ENCODE measurements around the gene EPHA7.

The EPHA7 gene

GRCh38 chr6:93329301-93330000 is 89.9 kb downstream of the EPHA7 start:
- Histone ChIP-seq H4K8ac (ENCODE audit: low read depth, low read length) (no peak overlapping the region), H3K23ac (ENCODE audit: low read length) (no peak overlapping the region), H3K14ac (ENCODE audit: low read length) (no peak overlapping the region), H2BK12ac (ENCODE audit: low read length) (no peak overlapping the region), H2BK5ac (ENCODE audit: low read depth, low read length, poor library complexity) (no peak overlapping the region), H3K79me1 (ENCODE audit: low read length) (no peaks in the 10 kb centered on the region), H3K18ac (ENCODE audit: low read length) (no peak overlapping the region), H3K27me3 (ENCODE audit: insufficient read depth, low read length) (no peaks in the 10 kb centered on the region), H3K4ac (ENCODE audit: low read depth, low read length) (no peak overlapping the region), H3K4me1 (ENCODE audit: control insufficient read depth in 1 of 2, insufficient read depth in 2 of 2, low read length in 2 of 2) (no peaks in the 10 kb centered on the region), H2BK120ac (ENCODE audit: insufficient read depth, low read length, poor library complexity) (no peak overlapping the region), H3K4me2 (ENCODE audit: low read length) (no peak overlapping the region), H3K27ac (ENCODE audit: low read depth, low read length) (no peak overlapping the region), H3K9ac (ENCODE audit: low read length) (no peak overlapping the region), H2AK5ac (ENCODE audit: low read length) (no peak overlapping the region), H3K79me2 (ENCODE audit: control insufficient read depth, insufficient read depth, low read length, poor library complexity) (no peaks in the 10 kb centered on the region), H4K12ac (ENCODE audit: low read depth, low read length) (no peak overlapping the region), H2AFZ (ENCODE audit: insufficient read depth, low read length, poor library complexity) (no peak overlapping the region), H3K36me3 (ENCODE audit: control insufficient read depth in 1 of 2, insufficient read depth in 2 of 2, low read length in 2 of 2) (no peaks in the 10 kb centered on the region), H4K91ac (ENCODE audit: low read depth, low read length) (no peak overlapping the region), H3K4me3 (ENCODE audit: low read depth, low read length) (no peak overlapping the region), H3K9me3 (ENCODE audit: insufficient read depth, low read depth, low read length) (no peaks in the 10 kb centered on the region)
- no CpG with 5 or more reads among the region's 2 CpGs for WGBS (ENCODE audit: extremely low coverage, insufficient coverage, insufficient read length)
- DNase-seq, result no peak

DNA sequence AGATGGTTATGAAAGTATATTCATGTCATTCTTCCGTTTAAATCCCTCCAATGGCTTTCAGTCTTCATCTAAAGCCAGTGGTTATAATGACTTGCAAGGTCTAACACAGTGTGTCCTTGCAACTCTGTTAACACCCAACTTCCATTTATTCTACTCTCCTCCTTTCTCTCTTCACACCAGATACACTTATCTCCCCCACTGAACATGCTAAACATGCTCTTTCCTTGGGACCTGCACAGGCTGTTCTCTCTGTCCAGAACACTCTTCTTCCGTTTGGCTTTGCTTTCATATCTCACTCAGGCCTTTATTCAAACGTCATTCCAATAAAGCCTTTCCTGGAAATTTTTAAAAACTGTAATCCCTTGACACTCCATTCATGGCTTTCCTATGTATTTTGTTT is 91.5 kb downstream of the EPHA7 start:
- no peak overlapping the region for H3K9ac ChIP-seq (ENCODE audit: low read length)
- no peak overlapping the region for H4K91ac ChIP-seq (ENCODE audit: low read depth, low read length)
- WGBS (ENCODE audit: extremely low coverage, insufficient coverage, insufficient read length), result no CpG with 5 or more reads among the region's 3 CpGs

GRCh38 chr6:93325761-93326160 is 93.6 kb downstream of the EPHA7 start:
- Histone ChIP-seq H3K4ac (ENCODE audit: low read depth, low read length) (no peak overlapping the region), H2BK12ac (ENCODE audit: low read length) (no peak overlapping the region), H2AK5ac (ENCODE audit: low read length) (no peak overlapping the region), H2AFZ (ENCODE audit: insufficient read depth, low read length, poor library complexity) (no peak overlapping the region), H2BK120ac (ENCODE audit: insufficient read depth, low read length, poor library complexity) (no peak overlapping the region), H4K12ac (ENCODE audit: low read depth, low read length) (no peak overlapping the region), H3K4me2 (ENCODE audit: low read length) (no peak overlapping the region), H3K27me3 (ENCODE audit: insufficient read depth, low read length) (no peaks in the 10 kb centered on the region), H2BK5ac (ENCODE audit: low read depth, low read length, poor library complexity) (no peak overlapping the region), H3K4me1 (ENCODE audit: control insufficient read depth in 1 of 2, insufficient read depth in 2 of 2, low read length in 2 of 2) (no peaks in the 10 kb centered on the region), H3K14ac (ENCODE audit: low read length) (no peak overlapping the region), H3K18ac (ENCODE audit: low read length) (no peak overlapping the region), H3K23ac (ENCODE audit: low read length) (no peak overlapping the region), H4K91ac (ENCODE audit: low read depth, low read length) (no peak overlapping the region), H3K79me2 (ENCODE audit: control insufficient read depth, insufficient read depth, low read length, poor library complexity) (no peaks in the 10 kb centered on the region), H3K4me3 (ENCODE audit: low read depth, low read length) (no peak overlapping the region), H3K79me1 (ENCODE audit: low read length) (no peaks in the 10 kb centered on the region), H3K36me3 (ENCODE audit: control insufficient read depth in 1 of 2, insufficient read depth in 2 of 2, low read length in 2 of 2) (no peaks in the 10 kb centered on the region), H3K9me3 (ENCODE audit: insufficient read depth, low read depth, low read length) (no peaks in the 10 kb centered on the region), H3K27ac (ENCODE audit: low read depth, low read length) (no peak overlapping the region), H3K9ac (ENCODE audit: low read length) (no peak overlapping the region), H4K8ac (ENCODE audit: low read depth, low read length) (no peak overlapping the region)
- no peak for DNase-seq
- no CpG with 5 or more reads among the region's 3 CpGs for WGBS (ENCODE audit: extremely low coverage, insufficient coverage, insufficient read length)

More for the DNA sequence above, 91.5 kb downstream of the EPHA7 start:
- H3K9me3 ChIP-seq (ENCODE audit: insufficient read depth, low read depth, low read length), result no peaks in the 10 kb centered on the region
- H3K79me2 ChIP-seq (ENCODE audit: control insufficient read depth, insufficient read depth, low read length, poor library complexity), result no peaks in the 10 kb centered on the region
- no peaks in the 10 kb centered on the region for H3K27me3 ChIP-seq (ENCODE audit: insufficient read depth, low read length)
- H3K4me3 ChIP-seq (ENCODE audit: low read depth, low read length), result no peak overlapping the region
- H3K4me2 ChIP-seq (ENCODE audit: low read length), result no peak overlapping the region
- H3K14ac ChIP-seq (ENCODE audit: low read length), result no peak overlapping the region
- H2AK5ac ChIP-seq (ENCODE audit: low read length), result no peak overlapping the region
- H2BK120ac ChIP-seq (ENCODE audit: insufficient read depth, low read length, poor library complexity), result no peak overlapping the region
- no peak overlapping the region for H3K23ac ChIP-seq (ENCODE audit: low read length)
- no peak overlapping the region for H3K18ac ChIP-seq (ENCODE audit: low read length)
- H2BK5ac ChIP-seq (ENCODE audit: low read depth, low read length, poor library complexity), result no peak overlapping the region
- no peaks in the 10 kb centered on the region for H3K79me1 ChIP-seq (ENCODE audit: low read length)
- no peak overlapping the region for H2BK12ac ChIP-seq (ENCODE audit: low read length)
- no peak overlapping the region for H3K4ac ChIP-seq (ENCODE audit: low read depth, low read length)
- H3K4me1 ChIP-seq (ENCODE audit: control insufficient read depth in 1 of 2, insufficient read depth in 2 of 2, low read length in 2 of 2), result no peaks in the 10 kb centered on the region
- no peak overlapping the region for H4K8ac ChIP-seq (ENCODE audit: low read depth, low read length)
- no peak for DNase-seq
- no peaks in the 10 kb centered on the region for H3K36me3 ChIP-seq (ENCODE audit: control insufficient read depth in 1 of 2, insufficient read depth in 2 of 2, low read length in 2 of 2)
- H3K27ac ChIP-seq (ENCODE audit: low read depth, low read length), result no peak overlapping the region
- no peak overlapping the region for H4K12ac ChIP-seq (ENCODE audit: low read depth, low read length)
- H2AFZ ChIP-seq (ENCODE audit: insufficient read depth, low read length, poor library complexity), result no peak overlapping the region

GRCh38 chr6:93323630-93324029 is 95.7 kb downstream of the EPHA7 start:
- Histone ChIP-seq H3K79me1 (ENCODE audit: low read length) (no peaks in the 10 kb centered on the region), H3K27me3 (ENCODE audit: insufficient read depth, low read length) (no peaks in the 10 kb centered on the region), H3K9ac (ENCODE audit: low read length) (no peak overlapping the region), H4K8ac (ENCODE audit: low read depth, low read length) (no peak overlapping the region), H3K23ac (ENCODE audit: low read length) (no peak overlapping the region), H4K91ac (ENCODE audit: low read depth, low read length) (no peak overlapping the region), H2BK12ac (ENCODE audit: low read length) (no peak overlapping the region), H3K14ac (ENCODE audit: low read length) (no peak overlapping the region), H3K79me2 (ENCODE audit: control insufficient read depth, insufficient read depth, low read length, poor library complexity) (no peaks in the 10 kb centered on the region), H3K4me2 (ENCODE audit: low read length) (no peak overlapping the region), H3K4ac (ENCODE audit: low read depth, low read length) (no peak overlapping the region), H3K9me3 (ENCODE audit: insufficient read depth, low read depth, low read length) (no peaks in the 10 kb centered on the region), H3K36me3 (ENCODE audit: control insufficient read depth in 1 of 2, insufficient read depth in 2 of 2, low read length in 2 of 2) (no peaks in the 10 kb centered on the region), H2AFZ (ENCODE audit: insufficient read depth, low read length, poor library complexity) (no peak overlapping the region), H2BK120ac (ENCODE audit: insufficient read depth, low read length, poor library complexity) (no peak overlapping the region), H4K12ac (ENCODE audit: low read depth, low read length) (no peak overlapping the region), H3K4me3 (ENCODE audit: low read depth, low read length) (no peak overlapping the region), H3K27ac (ENCODE audit: low read depth, low read length) (no peak overlapping the region), H3K18ac (ENCODE audit: low read length) (no peak overlapping the region), H2AK5ac (ENCODE audit: low read length) (no peak overlapping the region), H2BK5ac (ENCODE audit: low read depth, low read length, poor library complexity) (no peak overlapping the region), H3K4me1 (ENCODE audit: control insufficient read depth in 1 of 2, insufficient read depth in 2 of 2, low read length in 2 of 2) (no peaks in the 10 kb centered on the region)
- no peak for DNase-seq
- no CpG with 5 or more reads among the region's 1 CpG for WGBS (ENCODE audit: extremely low coverage, insufficient coverage, insufficient read length)

All from trophoblast cell (in vitro differentiated cells and primary cell).